Measurements from ENCODE around the gene FBLN7.

DNA sequence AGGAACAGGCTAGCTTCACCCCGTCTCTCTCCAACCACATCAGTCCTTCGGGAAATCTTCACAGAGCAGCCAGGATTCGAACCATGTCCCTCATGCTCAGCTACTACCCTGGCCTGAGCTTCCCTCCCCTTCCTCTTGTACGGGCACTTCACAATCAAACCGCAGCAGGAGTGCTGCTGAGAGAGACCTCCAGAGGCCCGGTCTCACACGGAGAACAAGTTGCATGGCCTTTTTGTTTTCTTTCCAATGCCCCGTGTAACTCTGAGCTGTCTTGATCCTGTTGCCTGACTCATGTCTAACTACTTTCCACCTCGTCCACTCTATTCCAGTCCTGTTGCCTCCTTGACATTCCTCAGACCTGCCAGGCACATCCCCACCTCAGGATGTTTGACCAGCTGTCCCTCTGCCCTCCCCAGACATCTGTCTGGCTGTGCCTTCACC is 25.4 kb downstream of the FBLN7 start:
- TF ChIP-seq, protein P1, sequence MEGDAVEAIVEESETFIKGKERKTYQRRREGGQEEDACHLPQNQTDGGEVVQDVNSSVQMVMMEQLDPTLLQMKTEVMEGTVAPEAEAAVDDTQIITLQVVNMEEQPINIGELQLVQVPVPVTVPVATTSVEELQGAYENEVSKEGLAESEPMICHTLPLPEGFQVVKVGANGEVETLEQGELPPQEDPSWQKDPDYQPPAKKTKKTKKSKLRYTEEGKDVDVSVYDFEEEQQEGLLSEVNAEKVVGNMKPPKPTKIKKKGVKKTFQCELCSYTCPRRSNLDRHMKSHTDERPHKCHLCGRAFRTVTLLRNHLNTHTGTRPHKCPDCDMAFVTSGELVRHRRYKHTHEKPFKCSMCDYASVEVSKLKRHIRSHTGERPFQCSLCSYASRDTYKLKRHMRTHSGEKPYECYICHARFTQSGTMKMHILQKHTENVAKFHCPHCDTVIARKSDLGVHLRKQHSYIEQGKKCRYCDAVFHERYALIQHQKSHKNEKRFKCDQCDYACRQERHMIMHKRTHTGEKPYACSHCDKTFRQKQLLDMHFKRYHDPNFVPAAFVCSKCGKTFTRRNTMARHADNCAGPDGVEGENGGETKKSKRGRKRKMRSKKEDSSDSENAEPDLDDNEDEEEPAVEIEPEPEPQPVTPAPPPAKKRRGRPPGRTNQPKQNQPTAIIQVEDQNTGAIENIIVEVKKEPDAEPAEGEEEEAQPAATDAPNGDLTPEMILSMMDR (IDR thresholded peaks at IDR 0.05; ENCODE audit: poor library complexity), result no peak
- TF ChIP-seq EZH2 (IDR thresholded peaks at IDR 0.05; ENCODE audit: borderline replicate concordance), result no peak
- TF ChIP-seq EZH2phosphoT487 (IDR thresholded peaks at IDR 0.05; ENCODE audit: low read depth, severe bottlenecking, unreplicated experiment), result no peak

Measured in hepatocyte (in vitro differentiated cells).